DND-41 (cell line): ENCODE measurements around the gene OLA1.

Experiments
- EZH2 ChIP-seq: IDR thresholded peaks from 3 replicates; pipeline ENCODE4 v1.6.1; 2012; ENCODE audit warnings: borderline replicate concordance, low read depth, mild to moderate bottlenecking, moderate library complexity, low read length, inconsistent platforms; ENCODE audit not compliant: severe bottlenecking
- TF ChIP-seq, protein P1 (sequence below): IDR thresholded peaks from 2 replicates; pipeline ENCODE4 v1.5.1; 2012; ENCODE audit warnings: borderline replicate concordance, low read length, moderate library complexity, mild to moderate bottlenecking; ENCODE audit not compliant: poor library complexity, severe bottlenecking; ENCODE audit errors: extremely low read depth

GRCh38 chr2:174282441-174282840 lies 34.1 kb upstream of the OLA1 start:
- TF ChIP-seq, protein P1, sequence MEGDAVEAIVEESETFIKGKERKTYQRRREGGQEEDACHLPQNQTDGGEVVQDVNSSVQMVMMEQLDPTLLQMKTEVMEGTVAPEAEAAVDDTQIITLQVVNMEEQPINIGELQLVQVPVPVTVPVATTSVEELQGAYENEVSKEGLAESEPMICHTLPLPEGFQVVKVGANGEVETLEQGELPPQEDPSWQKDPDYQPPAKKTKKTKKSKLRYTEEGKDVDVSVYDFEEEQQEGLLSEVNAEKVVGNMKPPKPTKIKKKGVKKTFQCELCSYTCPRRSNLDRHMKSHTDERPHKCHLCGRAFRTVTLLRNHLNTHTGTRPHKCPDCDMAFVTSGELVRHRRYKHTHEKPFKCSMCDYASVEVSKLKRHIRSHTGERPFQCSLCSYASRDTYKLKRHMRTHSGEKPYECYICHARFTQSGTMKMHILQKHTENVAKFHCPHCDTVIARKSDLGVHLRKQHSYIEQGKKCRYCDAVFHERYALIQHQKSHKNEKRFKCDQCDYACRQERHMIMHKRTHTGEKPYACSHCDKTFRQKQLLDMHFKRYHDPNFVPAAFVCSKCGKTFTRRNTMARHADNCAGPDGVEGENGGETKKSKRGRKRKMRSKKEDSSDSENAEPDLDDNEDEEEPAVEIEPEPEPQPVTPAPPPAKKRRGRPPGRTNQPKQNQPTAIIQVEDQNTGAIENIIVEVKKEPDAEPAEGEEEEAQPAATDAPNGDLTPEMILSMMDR, result no peak
- no peak for TF ChIP-seq EZH2
